ENCODE data around the gene KRTAP4-9. TPM values are rescaled to one million over a fixed set of nuclear protein-coding genes. Genes with fewer than 3 reads are reported as not detected.

KRTAP4-9 gene
- total RNA-seq = not detected in 2 replicates

DNA sequence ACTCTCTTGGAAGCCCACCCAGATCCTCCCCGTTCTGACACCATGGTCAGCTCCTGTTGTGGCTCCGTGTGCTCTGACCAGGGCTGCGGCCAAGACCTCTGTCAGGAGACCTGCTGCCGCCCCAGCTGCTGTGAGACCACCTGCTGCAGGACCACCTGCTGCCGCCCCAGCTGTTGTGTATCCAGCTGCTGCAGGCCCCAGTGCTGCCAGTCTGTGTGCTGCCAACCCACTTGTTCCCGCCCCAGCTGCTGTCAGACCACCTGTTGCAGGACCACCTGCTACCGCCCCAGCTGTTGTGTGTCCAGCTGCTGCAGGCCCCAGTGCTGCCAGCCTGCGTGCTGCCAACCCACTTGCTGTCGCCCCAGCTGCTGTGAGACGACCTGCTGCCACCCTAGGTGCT lies at the start of gene KRTAP4-9:
TSS of gene KRTAP4-9 (plus strand) at position 43 of the 400 bp plus-strand sequence. CDS start at position 43, 0 bp downstream.

DNA sequence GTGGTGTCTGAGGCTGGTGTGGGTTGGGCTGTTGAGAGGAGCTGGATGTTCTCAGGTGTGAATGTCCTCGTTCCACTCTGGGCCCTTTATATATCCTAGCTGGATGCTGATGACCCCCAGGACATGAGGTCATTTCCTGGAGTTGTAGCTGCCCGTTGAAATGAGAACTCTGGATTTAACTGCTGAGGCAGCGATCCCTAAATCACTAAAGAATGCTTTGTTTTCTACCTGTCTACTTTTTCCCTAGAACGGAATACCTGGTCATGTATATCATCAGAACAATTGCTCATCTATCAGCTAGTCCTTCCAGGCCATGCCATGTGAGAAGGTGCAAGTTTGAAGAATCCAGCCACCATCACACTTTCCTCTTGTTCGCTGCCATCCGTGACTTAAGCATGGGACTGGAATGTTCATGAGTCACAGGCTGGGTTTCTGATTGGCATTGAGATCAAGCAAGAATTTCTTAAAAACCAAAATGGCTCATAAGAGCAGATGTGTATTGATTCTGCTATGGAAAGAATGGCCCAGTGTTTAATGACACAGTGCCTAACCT lies 45.1 kb upstream of the KRTAP4-9 start, which contains the start of gene KRTAP2-3:
TSS of gene KRTAP2-3 (minus strand) at position 63 of the 553 bp plus-strand sequence. CDS start 64 bp downstream, outside the sequence.

GRCh38 chr17:41065829-41066624 lies 39.2 kb upstream of the KRTAP4-9 start, which contains the start of gene KRTAP2-4:
Gene KRTAP2-4 (minus strand): TSS chr17:41065879. CDS start chr17:41065845, 34 bp downstream.

DNA sequence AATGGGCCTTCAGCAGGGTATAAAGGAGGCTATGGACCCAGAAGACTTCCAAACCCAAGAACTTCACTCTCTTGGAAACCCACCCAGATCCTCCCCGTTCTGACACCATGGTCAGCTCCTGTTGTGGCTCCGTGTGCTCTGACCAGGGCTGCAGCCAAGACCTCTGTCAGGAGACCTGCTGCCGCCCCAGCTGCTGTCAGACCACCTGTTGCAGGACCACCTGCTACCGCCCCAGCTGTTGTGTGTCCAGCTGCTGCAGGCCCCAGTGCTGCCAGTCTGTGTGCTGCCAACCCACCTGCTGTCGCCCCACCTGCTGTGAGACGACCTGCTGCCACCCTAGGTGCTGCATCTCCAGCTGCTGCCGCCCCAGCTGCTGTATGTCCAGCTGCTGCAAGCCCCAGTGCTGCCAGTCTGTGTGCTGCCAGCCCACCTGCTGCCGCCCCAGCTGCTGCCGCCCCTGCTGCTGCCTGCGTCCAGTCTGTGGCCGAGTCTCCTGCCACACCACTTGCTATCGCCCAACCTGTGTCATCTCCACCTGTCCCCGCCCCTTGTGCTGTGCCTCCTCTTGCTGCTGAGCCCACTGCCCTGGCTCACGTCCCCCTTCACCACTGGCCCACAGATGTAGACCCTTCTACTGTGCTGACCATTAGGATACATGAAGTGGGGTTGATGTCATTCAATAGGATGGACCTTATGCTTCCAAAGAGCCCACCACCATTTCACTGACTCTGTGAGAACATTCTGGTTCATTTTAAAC lies 20.9 kb upstream of the KRTAP4-9 start, which contains the start of gene KRTAP4-7:
TSS of gene KRTAP4-7 (plus strand) at position 51 of the 757 bp plus-strand sequence. CDS start at position 108, 57 bp downstream.

GRCh38 chr17:41098042-41098441 lies 7.1 kb upstream of the KRTAP4-9 start, which contains the start of gene KRTAP4-8:
Gene KRTAP4-8 (minus strand): TSS chr17:41098142. CDS start chr17:41098084, 58 bp downstream.

DNA sequence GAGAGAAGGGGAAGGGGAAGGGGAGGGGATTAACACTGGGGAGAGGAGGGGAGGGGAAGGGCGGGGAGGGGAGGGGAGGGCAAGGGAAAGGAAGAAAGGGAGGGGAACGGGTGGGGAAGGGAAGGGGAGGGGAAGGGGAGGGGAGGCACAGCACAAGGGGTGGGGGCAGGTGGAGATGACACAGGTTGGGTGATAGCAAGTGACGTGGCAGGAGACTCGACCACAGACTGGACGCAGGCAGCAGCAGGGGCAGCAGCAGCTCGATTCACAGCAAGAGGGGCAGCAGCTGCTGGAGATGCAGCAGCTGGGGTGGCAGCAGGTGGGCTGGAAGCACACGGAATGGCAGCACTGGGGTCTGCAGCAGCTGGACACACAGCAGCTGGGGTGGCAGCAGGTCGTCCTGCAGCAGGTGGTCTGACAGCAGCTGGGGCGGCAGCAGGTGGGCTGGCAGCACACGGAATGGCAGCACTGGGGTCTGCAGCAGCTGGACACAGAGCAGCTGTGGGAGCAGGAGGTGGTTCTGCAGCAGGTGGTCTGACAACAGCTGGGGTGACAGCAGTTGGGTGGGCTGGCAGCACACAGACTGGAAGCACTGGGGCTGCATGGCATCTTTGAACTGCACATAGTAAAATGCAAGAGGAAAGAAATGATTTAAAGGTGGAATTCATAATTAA lies 3.5 kb upstream of the KRTAP4-9 start, which contains the start of gene KRTAP4-16:
TSS of gene KRTAP4-16 (minus strand) at position 624 of the 674 bp plus-strand sequence. CDS start at position 624, 0 bp downstream.

DNA sequence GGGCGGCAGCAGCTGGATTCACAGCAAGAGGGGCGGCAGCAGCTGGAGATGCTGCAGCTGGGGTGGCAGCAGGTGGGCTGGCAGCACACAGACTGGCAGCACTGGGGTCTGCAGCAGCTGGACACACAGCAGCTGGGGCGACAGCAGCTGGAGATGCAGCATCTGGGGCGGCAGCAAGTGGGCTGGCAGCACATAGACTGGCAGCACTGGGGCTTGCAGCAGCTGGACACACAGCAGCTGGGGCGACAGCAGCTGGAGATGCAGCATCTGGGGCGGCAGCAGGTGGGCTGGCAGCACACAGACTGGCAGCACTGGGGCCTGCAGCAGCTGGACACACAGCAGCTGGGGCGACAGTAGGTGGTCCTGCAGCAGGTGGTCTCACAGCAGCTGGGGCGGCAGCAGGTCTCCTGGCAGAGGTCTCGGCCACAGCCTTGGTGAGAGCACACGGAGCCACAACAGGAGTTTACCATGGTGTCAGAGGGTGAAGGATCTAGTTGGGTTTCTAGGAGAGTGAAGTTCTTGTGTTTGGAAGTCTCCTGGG lies 12.7 kb downstream of the KRTAP4-9 start, which contains the start of gene KRTAP4-11:
TSS of gene KRTAP4-11 (minus strand) at position 528 of the 541 bp plus-strand sequence. CDS start at position 470, 58 bp downstream.

DNA sequence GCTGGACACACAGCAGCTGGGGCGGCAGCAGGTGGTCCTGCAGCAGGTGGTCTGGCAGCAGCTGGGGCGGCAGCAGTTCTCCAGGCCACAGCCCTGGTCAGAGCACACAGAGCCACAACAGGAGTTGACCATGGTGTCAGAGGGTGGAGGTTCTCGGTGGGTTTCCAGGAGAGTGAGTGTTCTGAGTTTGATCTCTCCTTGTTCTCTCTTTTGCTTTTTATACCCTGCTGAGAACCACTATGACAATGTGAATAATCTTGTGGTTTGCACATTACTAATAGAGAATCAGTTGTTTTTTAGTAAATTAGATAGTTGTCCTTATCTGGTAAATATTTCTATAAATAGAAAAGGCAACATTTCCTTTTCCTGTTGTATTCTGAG lies 18.8 kb downstream of the KRTAP4-9 start, which contains the start of gene KRTAP4-12:
TSS of gene KRTAP4-12 (minus strand) at position 192 of the 381 bp plus-strand sequence. CDS start at position 132, 60 bp downstream.

GRCh38 chr17:41140360-41141131 lies 35.4 kb downstream of the KRTAP4-9 start, which contains the start of gene KRTAP4-6:
Gene KRTAP4-6 (minus strand): TSS chr17:41140544. CDS start chr17:41140487, 57 bp downstream.

DNA sequence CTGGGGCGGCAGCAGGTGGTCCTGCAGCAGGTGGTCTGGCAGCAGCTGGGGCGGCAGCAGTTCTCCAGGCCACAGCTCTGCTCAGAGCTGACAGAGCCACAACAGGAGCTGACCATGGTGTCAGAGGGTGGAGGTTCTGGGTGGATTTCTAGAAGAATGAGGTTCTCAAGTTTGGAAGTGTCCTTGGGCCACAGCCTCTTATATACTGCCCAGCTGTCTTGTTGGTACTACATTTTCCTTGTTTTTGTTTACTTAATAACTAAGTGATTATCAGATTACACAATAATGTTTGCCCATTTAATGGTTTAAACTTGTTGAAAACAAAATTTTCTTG lies 44.4 kb downstream of the KRTAP4-9 start, which contains the start of gene KRTAP4-5:
TSS of gene KRTAP4-5 (minus strand) at position 174 of the 334 bp plus-strand sequence. CDS start at position 116, 58 bp downstream.

Other genes with a start within 250 kb of the KRTAP4-9 start
- under 0.01 TPM in 1 of 2 replicates, not detected in the other for gene KRT12, start 238.2 kb upstream of the KRTAP4-9 start, total RNA-seq
- gene KRT20, start 220.1 kb upstream of the KRTAP4-9 start, total RNA-seq = not detected in 2 replicates
- 3.5 and 4.3 TPM in 2 replicates for gene KRT23, start 167.7 kb upstream of the KRTAP4-9 start, total RNA-seq
- gene KRT39, start 138.4 kb upstream of the KRTAP4-9 start, total RNA-seq = not detected in 2 replicates
- not detected in 2 replicates for gene KRT40, start 121.1 kb upstream of the KRTAP4-9 start, total RNA-seq
- gene KRTAP3-3, start 111.2 kb upstream of the KRTAP4-9 start, total RNA-seq = not detected in 2 replicates
- gene KRTAP3-2, start 105.5 kb upstream of the KRTAP4-9 start, total RNA-seq = not detected in 2 replicates
- not detected in 2 replicates for gene KRTAP3-1, start 96.3 kb upstream of the KRTAP4-9 start, total RNA-seq
- gene KRTAP1-5, start 78.2 kb upstream of the KRTAP4-9 start, total RNA-seq = 15.4 and 18.2 TPM in 2 replicates
- gene KRTAP1-4, start 75.2 kb upstream of the KRTAP4-9 start, total RNA-seq = not detected in 2 replicates
- not detected in 2 replicates for gene KRTAP1-3, start 70.5 kb upstream of the KRTAP4-9 start, total RNA-seq
- 0.35 TPM in 1 of 2 replicates, not detected in the other for gene KRTAP1-1, start 63.9 kb upstream of the KRTAP4-9 start, total RNA-seq
- not detected in 2 replicates for gene KRTAP2-1, start 58.1 kb upstream of the KRTAP4-9 start, total RNA-seq
- not detected in 2 replicates for gene KRTAP2-2, start 50.2 kb upstream of the KRTAP4-9 start, total RNA-seq
- 0.89 TPM in 1 of 2 replicates, not detected in the other for gene KRTAP2-3, start 45.3 kb upstream of the KRTAP4-9 start, total RNA-seq
- gene KRTAP2-4, start 39.5 kb upstream of the KRTAP4-9 start, total RNA-seq = not detected in 2 replicates
- not detected in 2 replicates for gene KRTAP4-7, start 21.2 kb upstream of the KRTAP4-9 start, total RNA-seq
- not detected in 2 replicates for gene KRTAP4-8, start 7.2 kb upstream of the KRTAP4-9 start, total RNA-seq
- gene KRTAP4-16, start 3.2 kb upstream of the KRTAP4-9 start, total RNA-seq = not detected in 2 replicates
- not detected in 2 replicates for gene KRTAP4-11, start 13.0 kb downstream of the KRTAP4-9 start, total RNA-seq
- not detected in 2 replicates for gene KRTAP4-12, start 18.8 kb downstream of the KRTAP4-9 start, total RNA-seq
- gene KRTAP4-6, start 35.2 kb downstream of the KRTAP4-9 start, total RNA-seq = not detected in 2 replicates
- not detected in 2 replicates for gene KRTAP4-5, start 44.4 kb downstream of the KRTAP4-9 start, total RNA-seq
- not detected in 2 replicates for gene KRTAP4-4, start 55.4 kb downstream of the KRTAP4-9 start, total RNA-seq
- not detected in 2 replicates for gene KRTAP4-3, start 62.8 kb downstream of the KRTAP4-9 start, total RNA-seq
- not detected in 2 replicates for gene KRTAP4-2, start 72.8 kb downstream of the KRTAP4-9 start, total RNA-seq
- not detected in 2 replicates for gene KRTAP4-1, start 79.5 kb downstream of the KRTAP4-9 start, total RNA-seq
- gene KRTAP9-1, start 84.5 kb downstream of the KRTAP4-9 start, total RNA-seq = not detected in 2 replicates
- not detected in 2 replicates for gene KRTAP9-2, start 121.3 kb downstream of the KRTAP4-9 start, total RNA-seq
- not detected in 2 replicates for gene KRTAP9-3, start 127.1 kb downstream of the KRTAP4-9 start, total RNA-seq
- not detected in 2 replicates for gene KRTAP9-8, start 132.6 kb downstream of the KRTAP4-9 start, total RNA-seq
- not detected in 2 replicates for gene KRTAP9-4, start 144.3 kb downstream of the KRTAP4-9 start, total RNA-seq
- not detected in 2 replicates for gene KRTAP9-9, start 150.0 kb downstream of the KRTAP4-9 start, total RNA-seq
- not detected in 2 replicates for gene KRTAP9-6, start 160.0 kb downstream of the KRTAP4-9 start, total RNA-seq
- gene KRTAP9-7, start 170.3 kb downstream of the KRTAP4-9 start, total RNA-seq = not detected in 2 replicates
- not detected in 2 replicates for gene KRTAP29-1, start 197.5 kb downstream of the KRTAP4-9 start, total RNA-seq
- not detected in 2 replicates for gene KRTAP16-1, start 203.9 kb downstream of the KRTAP4-9 start, total RNA-seq
- not detected in 2 replicates for gene KRTAP17-1, start 210.3 kb downstream of the KRTAP4-9 start, total RNA-seq
- not detected in 2 replicates for gene KRT33A, start 245.4 kb downstream of the KRTAP4-9 start, total RNA-seq